ENCODE results near the gene NFKB1.

NFKB1 gene

DNA sequence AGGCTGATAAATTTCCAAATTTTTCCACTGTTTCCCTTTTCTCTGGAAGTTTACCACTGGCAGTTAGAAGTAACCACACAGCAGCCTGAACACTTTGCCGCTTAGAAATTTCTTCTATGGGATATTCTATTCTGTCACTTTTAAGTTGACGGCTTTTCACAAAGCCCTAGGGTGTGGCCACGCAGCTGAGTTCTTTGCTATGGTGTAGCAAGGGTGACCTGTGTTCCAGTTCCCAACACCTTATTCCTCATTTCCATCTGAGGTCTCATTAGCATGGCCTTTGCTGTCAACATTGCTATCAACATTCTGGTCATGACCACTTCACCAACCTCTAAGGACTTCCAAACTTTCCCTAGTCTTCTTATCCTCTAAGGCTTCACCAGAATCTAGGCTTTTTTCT lies 45.4 kb upstream of the NFKB1 start:
- TF ChIP-seq, protein P1, sequence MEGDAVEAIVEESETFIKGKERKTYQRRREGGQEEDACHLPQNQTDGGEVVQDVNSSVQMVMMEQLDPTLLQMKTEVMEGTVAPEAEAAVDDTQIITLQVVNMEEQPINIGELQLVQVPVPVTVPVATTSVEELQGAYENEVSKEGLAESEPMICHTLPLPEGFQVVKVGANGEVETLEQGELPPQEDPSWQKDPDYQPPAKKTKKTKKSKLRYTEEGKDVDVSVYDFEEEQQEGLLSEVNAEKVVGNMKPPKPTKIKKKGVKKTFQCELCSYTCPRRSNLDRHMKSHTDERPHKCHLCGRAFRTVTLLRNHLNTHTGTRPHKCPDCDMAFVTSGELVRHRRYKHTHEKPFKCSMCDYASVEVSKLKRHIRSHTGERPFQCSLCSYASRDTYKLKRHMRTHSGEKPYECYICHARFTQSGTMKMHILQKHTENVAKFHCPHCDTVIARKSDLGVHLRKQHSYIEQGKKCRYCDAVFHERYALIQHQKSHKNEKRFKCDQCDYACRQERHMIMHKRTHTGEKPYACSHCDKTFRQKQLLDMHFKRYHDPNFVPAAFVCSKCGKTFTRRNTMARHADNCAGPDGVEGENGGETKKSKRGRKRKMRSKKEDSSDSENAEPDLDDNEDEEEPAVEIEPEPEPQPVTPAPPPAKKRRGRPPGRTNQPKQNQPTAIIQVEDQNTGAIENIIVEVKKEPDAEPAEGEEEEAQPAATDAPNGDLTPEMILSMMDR (IDR thresholded peaks at IDR 0.05; ENCODE audit: borderline replicate concordance, control extremely low read depth, extremely low read depth, insufficient read depth, missing control alignments): no peak
- in situ Hi-C loops (cut with MboI; ENCODE audit: low sequenced_read_pairs, unreplicated experiment): no loop called here
- no peak for DNase-seq (ENCODE audit: low spot score)

- DNase-seq (ENCODE audit: low spot score): no peak
- in situ Hi-C loops (cut with MboI; ENCODE audit: low sequenced_read_pairs, unreplicated experiment): no loop called here
- TF ChIP-seq, protein P1 (IDR thresholded peaks at IDR 0.05; ENCODE audit: borderline replicate concordance, control extremely low read depth, extremely low read depth, insufficient read depth, missing control alignments): no peak
Measured at GRCh38 chr4:102466298-102466697, 34.9 kb upstream of the NFKB1 start.

GRCh38 chr4:102469806-102470205 lies 31.4 kb upstream of the NFKB1 start:
- in situ Hi-C loops (cut with MboI; ENCODE audit: low sequenced_read_pairs, unreplicated experiment): no loop called here
- no peak for DNase-seq (ENCODE audit: low spot score)

GRCh38 chr4:102472441-102473013 lies 28.6 kb upstream of the NFKB1 start:
- no peak for DNase-seq (ENCODE audit: low spot score)
- in situ Hi-C loops (cut with MboI; ENCODE audit: low sequenced_read_pairs, unreplicated experiment): no loop called here
- TF ChIP-seq, protein P1 (IDR thresholded peaks at IDR 0.05; ENCODE audit: borderline replicate concordance, control extremely low read depth, extremely low read depth, insufficient read depth, missing control alignments): no peak

More at GRCh38 chr4:102469806-102470205, 31.4 kb upstream of the NFKB1 start:
- TF ChIP-seq, protein P1 (IDR thresholded peaks at IDR 0.05; ENCODE audit: borderline replicate concordance, control extremely low read depth, extremely low read depth, insufficient read depth, missing control alignments): no peak

DNA sequence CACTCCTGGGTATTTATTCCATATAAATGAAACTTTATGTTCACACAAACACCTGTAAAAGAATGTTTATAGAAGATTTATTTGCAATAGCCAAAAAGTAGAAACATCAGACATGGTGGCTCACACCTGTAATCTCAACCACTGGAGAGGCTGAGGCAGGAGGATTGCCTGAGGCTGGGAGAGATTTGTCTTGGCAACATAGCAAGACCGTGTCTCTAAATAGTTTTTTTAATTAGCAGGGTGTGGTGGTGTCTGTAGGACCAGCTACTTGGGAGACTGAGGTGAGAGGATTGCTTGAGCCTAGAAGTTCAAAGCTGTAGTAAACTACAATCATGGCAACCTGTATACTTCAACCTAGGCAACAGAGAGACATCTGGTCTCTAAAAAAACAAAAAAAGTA lies 27.7 kb upstream of the NFKB1 start:
- DNase-seq (ENCODE audit: low spot score): no peak
- TF ChIP-seq, protein P1 (IDR thresholded peaks at IDR 0.05; ENCODE audit: borderline replicate concordance, control extremely low read depth, extremely low read depth, insufficient read depth, missing control alignments): no peak
- in situ Hi-C loops (cut with MboI; ENCODE audit: low sequenced_read_pairs, unreplicated experiment): no loop called here

DNA sequence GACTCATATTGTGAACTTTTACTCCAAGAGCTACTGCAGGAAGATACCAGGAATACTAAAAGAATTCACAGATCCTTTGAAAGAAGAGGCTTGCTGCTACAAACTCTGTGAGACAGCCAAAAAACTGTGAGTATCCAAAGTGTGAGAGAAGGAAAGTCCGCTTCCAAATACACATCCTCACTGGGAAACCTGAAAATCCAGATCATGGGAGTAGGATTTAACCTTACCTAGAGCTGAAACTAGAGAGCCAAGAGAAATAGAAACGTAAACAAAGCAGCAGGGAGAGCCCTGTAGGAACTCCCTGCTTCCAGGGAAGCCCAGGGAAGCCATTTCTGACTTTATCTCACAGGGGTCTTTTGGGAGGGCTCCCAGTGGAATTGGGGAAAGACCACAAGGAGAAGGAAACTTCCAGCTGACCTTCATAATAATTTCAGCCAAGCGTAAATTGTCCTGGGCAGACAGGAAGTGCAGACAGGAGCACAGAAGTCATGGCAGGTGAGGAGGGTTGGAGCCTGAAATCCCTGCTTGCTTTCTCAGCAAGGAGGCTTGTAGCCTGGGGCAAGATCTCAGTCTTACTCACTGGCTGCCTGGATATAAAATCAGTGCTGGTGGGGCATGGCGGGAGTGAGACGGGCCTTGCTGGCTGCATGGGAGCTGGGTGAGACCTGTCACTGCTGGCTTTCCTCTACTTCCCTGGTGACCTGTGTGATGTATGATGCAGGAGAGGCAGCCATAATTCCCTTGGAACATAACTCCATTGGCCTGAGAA lies 26.2 kb upstream of the NFKB1 start:
- no peak for DNase-seq (ENCODE audit: low spot score)
- in situ Hi-C loops (cut with MboI; ENCODE audit: low sequenced_read_pairs, unreplicated experiment): no loop called here
- TF ChIP-seq, protein P1 (IDR thresholded peaks at IDR 0.05; ENCODE audit: borderline replicate concordance, control extremely low read depth, extremely low read depth, insufficient read depth, missing control alignments): no peak

All from GM13976 (cell line).